Panc1 (cell line): Measurements from ENCODE around the gene XPNPEP1. TPM values are rescaled to one million over a fixed set of nuclear protein-coding genes. Genes with fewer than 3 reads are reported as not detected.

Experiments
- ATAC-seq: fragments of 200-7000 bp; cut with Tn5 transposase; 2 replicates; pipeline ENCODE4 v1.9.1; 2020; ENCODE audit warnings: mild to moderate bottlenecking, moderate library complexity
- BruUV-seq: library from RNA; stranded (reverse); fragments of 400-500 nt; replicated peaks from 2 replicates; lab custom pipeline; 2021; lab: Mats Ljungman, UMichigan
- CTCF ChIA-PET: fragments of 300-600 bp; sonication (Branson Sonifier 250); formaldehyde crosslinking; loops from one replicate; lab custom pipeline; 2022; ENCODE audit warnings: antibody characterized with exemption; lab: Charles Lee
- POLR2A ChIA-PET: fragments of 300-600 bp; sonication (Branson Sonifier 250); formaldehyde crosslinking; loops from one replicate; lab custom pipeline; 2022; ENCODE audit warnings: antibody characterized with exemption; lab: Charles Lee
- DNase-seq: peaks from one replicate; pipeline ENCODE4 v3.0.0-alpha.2; 2010; ENCODE audit warnings: low read depth, low spot score
- H3K27ac ChIP-seq: 2 replicates; pipeline ENCODE4 v1.5.1; 2011; ENCODE audit warnings: mild to moderate bottlenecking, low read length, inconsistent platforms
- H3K27me3 ChIP-seq: fragments of 200-500 bp; sonication (Bioruptor generic); 2 replicates; pipeline ENCODE4 v1.6.0; 2014; ENCODE audit warnings: low read length, inconsistent platforms; ENCODE audit not compliant: control insufficient read depth, insufficient read depth
- H3K36me3 ChIP-seq: fragments of 200-500 bp; sonication (Bioruptor generic); 2 replicates; pipeline ENCODE4 v1.5.1; 2014; ENCODE audit warnings: inconsistent platforms, mild to moderate bottlenecking, low read length, moderate library complexity; ENCODE audit not compliant: control insufficient read depth, insufficient read depth
- H3K4me1 ChIP-seq: 2 replicates; pipeline ENCODE4 v1.5.1; 2011; ENCODE audit warnings: inconsistent platforms, mild to moderate bottlenecking, low read length, moderate library complexity; ENCODE audit not compliant: control insufficient read depth, insufficient read depth
- H3K4me3 ChIP-seq, 2 experiments: 2 replicates each; pipeline ENCODE4 v1.5.1; 2011 to 2012; ENCODE audit warnings: low read depth in 2 of 2, low read length in 2 of 2, mild to moderate bottlenecking in 2 of 2, inconsistent platforms in 1 of 2, moderate library complexity in 1 of 2
- H3K9me3 ChIP-seq: fragments of 200-500 bp; sonication (Bioruptor generic); 2 replicates; pipeline ENCODE4 v1.5.1; 2014; ENCODE audit warnings: low read depth, mild to moderate bottlenecking, inconsistent platforms, low read length, moderate library complexity; ENCODE audit not compliant: control insufficient read depth, insufficient read depth
- POLR2AphosphoS5 ChIP-seq: IDR thresholded peaks from 2 replicates; pipeline ENCODE4 v1.6.1; 2012; ENCODE audit warnings: mild to moderate bottlenecking, low read depth, low read length, moderate library complexity
- SIN3A ChIP-seq: IDR thresholded peaks from 2 replicates; pipeline ENCODE4 v1.6.1; 2012; ENCODE audit warnings: low read depth, mild to moderate bottlenecking, low read length, moderate library complexity, borderline replicate concordance; ENCODE audit not compliant: insufficient read depth
- TCF7L2 ChIP-seq: IDR thresholded peaks from 2 replicates; pipeline ENCODE4 v1.6.1; 2011; ENCODE audit warnings: mild to moderate bottlenecking, low read depth, low read length, inconsistent platforms
- in situ Hi-C: cut with HindIII; loops from 2 replicates; pipeline ENCODE4 v1.10.0; 2016; ENCODE audit warnings: low sequenced_read_pairs, low pct_unique_long_range_greater_than_20kb
- intact Hi-C: fragments of 100-400 bp; cut with micrococcal nuclease; formaldehyde crosslinking; loops from one replicate; pipeline ENCODE4 v1.10.0; 2022; ENCODE audit not compliant: unreplicated experiment
- total RNA-seq: library from RNA; stranded (reverse); gene quantifications from one replicate; pipeline ENCODE4 v1.2.1, GENCODE V29; 2021; ENCODE audit not compliant: unreplicated experiment
- TF ChIP-seq, protein P1 (sequence below): fragments of 450-650 bp; IDR thresholded peaks from 2 replicates; pipeline ENCODE4 v1.5.1; 2017; ENCODE audit warnings: mild to moderate bottlenecking
- TF ChIP-seq, protein P2 (sequence below), 2 experiments: IDR thresholded peaks; 2 replicates each; pipeline ENCODE4 v1.6.1; 2011 to 2012; ENCODE audit warnings: low read depth in 2 of 2, control low read depth in 1 of 2, low read length in 1 of 2, mild to moderate bottlenecking in 1 of 2, moderate library complexity in 1 of 2; ENCODE audit not compliant: insufficient read depth in 1 of 2

XPNPEP1 gene
- total RNA-seq, 1 experiment from 2014 or later: 61.2 TPM

DNA sequence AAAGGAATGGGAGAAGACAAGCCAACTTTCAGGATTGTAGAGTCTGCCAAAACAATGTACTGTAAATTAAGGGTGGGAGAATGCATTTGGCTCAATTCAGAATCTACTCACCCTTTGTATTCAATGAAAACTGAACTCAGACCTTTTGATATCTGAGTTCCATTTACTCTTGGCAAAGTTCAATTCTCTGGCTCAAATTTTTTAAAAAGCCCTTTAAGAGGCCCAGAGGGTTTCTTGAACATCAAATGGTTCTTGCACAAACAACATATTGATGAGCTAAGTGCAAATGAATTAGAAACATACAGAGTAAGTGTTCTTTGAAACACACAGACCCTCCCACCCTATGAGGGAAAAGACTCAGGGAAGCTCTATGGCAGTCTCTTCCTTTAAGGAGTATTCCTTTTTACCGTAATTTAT is 5.2 kb upstream of the XPNPEP1 start:
- Histone ChIP-seq H3K27ac (no peak overlapping the region), H3K36me3 (no peaks in the 10 kb centered on the region), H3K9me3 (no peaks in the 10 kb centered on the region), H3K27me3 (peaks cover 6% of the 10 kb centered on the region), H3K4me3 (no peak overlapping the region), H3K4me1 (peaks cover 4% of the 10 kb centered on the region; the same call in 1 of the 2 replicates)
- in situ Hi-C loops (no loop called here), intact Hi-C loops (no loop called here)
- no peak for ATAC-seq
- POLR2A ChIA-PET: no interaction called here
- TF ChIP-seq, protein P1, sequence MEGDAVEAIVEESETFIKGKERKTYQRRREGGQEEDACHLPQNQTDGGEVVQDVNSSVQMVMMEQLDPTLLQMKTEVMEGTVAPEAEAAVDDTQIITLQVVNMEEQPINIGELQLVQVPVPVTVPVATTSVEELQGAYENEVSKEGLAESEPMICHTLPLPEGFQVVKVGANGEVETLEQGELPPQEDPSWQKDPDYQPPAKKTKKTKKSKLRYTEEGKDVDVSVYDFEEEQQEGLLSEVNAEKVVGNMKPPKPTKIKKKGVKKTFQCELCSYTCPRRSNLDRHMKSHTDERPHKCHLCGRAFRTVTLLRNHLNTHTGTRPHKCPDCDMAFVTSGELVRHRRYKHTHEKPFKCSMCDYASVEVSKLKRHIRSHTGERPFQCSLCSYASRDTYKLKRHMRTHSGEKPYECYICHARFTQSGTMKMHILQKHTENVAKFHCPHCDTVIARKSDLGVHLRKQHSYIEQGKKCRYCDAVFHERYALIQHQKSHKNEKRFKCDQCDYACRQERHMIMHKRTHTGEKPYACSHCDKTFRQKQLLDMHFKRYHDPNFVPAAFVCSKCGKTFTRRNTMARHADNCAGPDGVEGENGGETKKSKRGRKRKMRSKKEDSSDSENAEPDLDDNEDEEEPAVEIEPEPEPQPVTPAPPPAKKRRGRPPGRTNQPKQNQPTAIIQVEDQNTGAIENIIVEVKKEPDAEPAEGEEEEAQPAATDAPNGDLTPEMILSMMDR: no peak
- TF ChIP-seq, protein P2, sequence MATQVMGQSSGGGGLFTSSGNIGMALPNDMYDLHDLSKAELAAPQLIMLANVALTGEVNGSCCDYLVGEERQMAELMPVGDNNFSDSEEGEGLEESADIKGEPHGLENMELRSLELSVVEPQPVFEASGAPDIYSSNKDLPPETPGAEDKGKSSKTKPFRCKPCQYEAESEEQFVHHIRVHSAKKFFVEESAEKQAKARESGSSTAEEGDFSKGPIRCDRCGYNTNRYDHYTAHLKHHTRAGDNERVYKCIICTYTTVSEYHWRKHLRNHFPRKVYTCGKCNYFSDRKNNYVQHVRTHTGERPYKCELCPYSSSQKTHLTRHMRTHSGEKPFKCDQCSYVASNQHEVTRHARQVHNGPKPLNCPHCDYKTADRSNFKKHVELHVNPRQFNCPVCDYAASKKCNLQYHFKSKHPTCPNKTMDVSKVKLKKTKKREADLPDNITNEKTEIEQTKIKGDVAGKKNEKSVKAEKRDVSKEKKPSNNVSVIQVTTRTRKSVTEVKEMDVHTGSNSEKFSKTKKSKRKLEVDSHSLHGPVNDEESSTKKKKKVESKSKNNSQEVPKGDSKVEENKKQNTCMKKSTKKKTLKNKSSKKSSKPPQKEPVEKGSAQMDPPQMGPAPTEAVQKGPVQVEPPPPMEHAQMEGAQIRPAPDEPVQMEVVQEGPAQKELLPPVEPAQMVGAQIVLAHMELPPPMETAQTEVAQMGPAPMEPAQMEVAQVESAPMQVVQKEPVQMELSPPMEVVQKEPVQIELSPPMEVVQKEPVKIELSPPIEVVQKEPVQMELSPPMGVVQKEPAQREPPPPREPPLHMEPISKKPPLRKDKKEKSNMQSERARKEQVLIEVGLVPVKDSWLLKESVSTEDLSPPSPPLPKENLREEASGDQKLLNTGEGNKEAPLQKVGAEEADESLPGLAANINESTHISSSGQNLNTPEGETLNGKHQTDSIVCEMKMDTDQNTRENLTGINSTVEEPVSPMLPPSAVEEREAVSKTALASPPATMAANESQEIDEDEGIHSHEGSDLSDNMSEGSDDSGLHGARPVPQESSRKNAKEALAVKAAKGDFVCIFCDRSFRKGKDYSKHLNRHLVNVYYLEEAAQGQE (IDR thresholded peaks at IDR 0.05; ENCODE audit: insufficient read depth in 1 of 2, low read depth in 2 of 2, low read length in 1 of 2): no peak
- no peak for TF ChIP-seq POLR2AphosphoS5
- no peak for TF ChIP-seq TCF7L2
- TF ChIP-seq SIN3A: no peak
- BruUV-seq: no TSS peak
- DNase-seq: no peak
- CTCF ChIA-PET: no interaction called here

DNA sequence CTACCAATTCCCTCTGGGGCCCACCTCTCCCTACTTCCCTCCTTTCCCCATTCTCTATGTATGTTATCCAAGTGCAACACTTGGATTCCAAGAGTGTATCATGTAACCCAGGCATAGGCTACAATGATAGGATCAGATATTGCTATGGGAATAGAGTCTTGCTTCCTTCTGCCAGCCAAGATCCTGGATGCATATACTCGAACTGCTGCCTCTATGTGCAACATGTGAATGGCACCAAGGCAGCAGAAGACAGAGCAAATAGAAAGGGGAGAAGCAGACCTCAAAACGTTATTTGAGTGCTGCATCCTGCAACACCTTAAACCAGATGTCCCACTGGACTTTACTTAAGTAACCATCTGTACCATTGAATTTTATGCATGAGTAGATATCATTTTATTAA is 3.5 kb upstream of the XPNPEP1 start:
- Histone ChIP-seq H3K4me1 (peaks cover 12% of the 10 kb centered on the region), H3K27ac (no peak overlapping the region), H3K4me3 (no peak overlapping the region), H3K36me3 (no peaks in the 10 kb centered on the region; the same call in 1 of the 2 replicates), H3K27me3 (peaks cover 3% of the 10 kb centered on the region; the same call in 1 of the 2 replicates), H3K9me3 (no peaks in the 10 kb centered on the region)
- BruUV-seq: no TSS peak
- POLR2A ChIA-PET: no interaction called here
- intact Hi-C loops (no loop called here), in situ Hi-C loops (no loop called here)
- CTCF ChIA-PET: no interaction called here
- TF ChIP-seq POLR2AphosphoS5: no peak
- no peak for TF ChIP-seq SIN3A
- TF ChIP-seq, protein P2 (IDR thresholded peaks at IDR 0.05; ENCODE audit: insufficient read depth in 1 of 2, low read depth in 2 of 2, low read length in 1 of 2): no peak
- no peak for TF ChIP-seq TCF7L2
- TF ChIP-seq, protein P1: no peak
- DNase-seq: no peak
- ATAC-seq: no peak
